ENCODE results near the gene ABCG2. TPM values are rescaled to one million over a fixed set of nuclear protein-coding genes. Genes with fewer than 3 reads are reported as not detected.
A peak's percentile ranks its signal among the peaks of the same experiment; 100 is the strongest.

Gene ABCG2
- total RNA-seq, 1 experiment from 2014 or later, result 0.44 TPM

DNA sequence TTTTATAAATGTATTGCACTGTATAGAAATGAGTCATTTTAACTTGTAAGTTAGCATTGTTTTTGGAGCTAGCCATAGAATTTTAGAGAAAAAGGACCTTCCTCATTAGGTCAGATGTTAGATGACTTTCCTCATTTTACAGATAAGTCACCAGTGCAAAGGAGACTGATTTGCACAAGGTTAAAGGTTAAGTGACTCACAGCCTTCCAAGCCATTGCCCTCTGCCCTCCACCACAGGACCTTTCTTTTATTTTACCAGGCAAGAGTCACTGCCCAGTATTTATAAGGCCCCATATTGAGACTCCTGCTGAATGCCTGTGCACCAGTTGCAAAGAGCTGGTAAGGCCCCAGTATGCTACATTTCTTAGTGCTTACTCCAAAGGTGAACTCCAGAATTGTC is 4.2 kb upstream of the ABCG2 start (continued):
- TF ChIP-seq ZBTB33 (IDR thresholded peaks at IDR 0.05; ENCODE audit: extremely low read depth, insufficient replicate concordance, low read length) (no peak), SIN3A (IDR thresholded peaks at IDR 0.05; ENCODE audit: low read depth) (no peak), FOSL1 (IDR thresholded peaks at IDR 0.05; ENCODE audit: low read depth) (no peak), RAD21 (IDR thresholded peaks at IDR 0.05; ENCODE audit: low read depth) (no peak), ELF1 (IDR thresholded peaks at IDR 0.05; ENCODE audit: borderline replicate concordance, low read depth) (no peak), EZH2 (IDR thresholded peaks at IDR 0.05) (no peak)

DNA sequence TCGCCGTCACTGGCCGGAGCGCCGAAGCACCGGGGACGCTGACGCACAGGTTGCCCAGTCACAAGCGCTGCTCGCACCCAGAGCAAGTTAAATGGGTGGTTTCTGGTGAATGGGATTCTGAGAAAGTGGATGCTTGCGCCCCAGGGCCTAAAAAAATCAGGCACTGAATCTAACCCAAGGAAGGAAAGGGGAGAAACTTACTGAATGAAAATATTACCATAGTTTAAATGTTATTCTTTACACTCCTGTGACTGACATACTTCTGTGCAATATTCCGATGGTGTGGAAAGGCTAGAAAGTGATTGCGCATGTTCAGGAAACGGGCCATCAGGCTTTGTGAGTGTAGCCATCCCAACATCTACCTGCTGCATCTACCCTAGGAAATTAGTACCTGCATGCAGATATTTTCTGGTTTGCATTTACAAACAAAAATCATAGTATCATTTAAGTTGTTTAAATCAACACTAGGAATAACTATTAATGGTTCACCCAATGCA is 838 bp upstream of the ABCG2 start:
- Histone ChIP-seq H4K20me1 (ENCODE audit: insufficient read depth) (no peaks in the 10 kb centered on the region), H3K9me3 (ENCODE audit: control insufficient read depth in 1 of 2, insufficient read depth in 1 of 2, low read depth in 1 of 2, low read length in 2 of 2) (no peaks in the 10 kb centered on the region), H3K9ac (ENCODE audit: low read length) (peak overlapping the region; percentile 66), H3K4me3 (replicated peaks in 1 of 2; ENCODE audit: low read depth in 1 of 2, low read length in 2 of 2) (peak overlapping the region; percentile 58 to 77), H3K4me2 (ENCODE audit: low read length) (peak overlapping the region; percentile 96), H3K4me1 (ENCODE audit: control insufficient read depth in 1 of 2, insufficient read depth in 2 of 2, low read length in 2 of 2) (peaks cover 0 to 23% of the 10 kb centered on the region in 2 experiments; a peak in 3 of 4 replicates), H3K36me3 (ENCODE audit: control insufficient read depth in 1 of 2, insufficient read depth in 2 of 2, low read length in 2 of 2) (no peaks in the 10 kb centered on the region), H3K27ac (ENCODE audit: low read depth, low read length) (peak overlapping the region; percentile 30; the same call in 1 of the 2 replicates), H3K9me2 (ENCODE audit: insufficient read depth) (no peaks in the 10 kb centered on the region), H3K27me3 (ENCODE audit: insufficient read depth, low read length) (no peaks in the 10 kb centered on the region), H2AFZ (ENCODE audit: low read depth, low read length, poor library complexity, severe bottlenecking) (peak overlapping the region; percentile 95), H3K79me2 (ENCODE audit: insufficient read depth, low read length) (no peaks in the 10 kb centered on the region)
- intact Hi-C loops (cut with micrococcal nuclease), result no loop called here
- ChIA-PET RAD21 (ENCODE audit: low non-redundant PET in 1 of 2, low total read pairs in 2 of 2, uncharacterized antibody in 2 of 2, unreplicated experiment in 2 of 2) (no interaction called here), CTCF (no interaction called here), POLR2A (interaction anchor here (1.0 kb wide), 1 partner anchor 19 kb away, joined by 3 read pairs; no protein-coding TSS in a partner anchor)
- BruUV-seq (replicated peaks), result no TSS peak
- DNase-seq (ENCODE audit: low read depth, low spot score) (peak; percentile 36), ATAC-seq (peak; percentile 89)
- TF ChIP-seq CBX3 (IDR thresholded peaks at IDR 0.05; ENCODE audit: low read depth), result peak; percentile 41; the same call in 1 of the 2 replicates
- 0 out of 2 replicates have a peak, but pooled peaks have one; percentile 0 for TF ChIP-seq SIN3A (IDR thresholded peaks at IDR 0.05; ENCODE audit: low read depth)
- TF ChIP-seq POLR2AphosphoS5 (IDR thresholded peaks at IDR 0.05; ENCODE audit: low read depth, low read length), result 0 out of 2 replicates have a peak, but pooled peaks have one; percentile 24
- peak; percentile 32; the same call in 1 of the 2 replicates for TF ChIP-seq MAX (IDR thresholded peaks at IDR 0.05)
- TF ChIP-seq ZNF274 (IDR thresholded peaks at IDR 0.05; ENCODE audit: low read depth, low read length), result no peak
